HG02885 (cell line): ENCODE data around the gene NUTM2D.
"Not testable (repeated sequence)": the region's sequence is repeated elsewhere in the genome, so short reads cannot be mapped to it uniquely, and the experiment has no call there.

Experiments used
- ATAC-seq: cut with Tn5 transposase; IDR thresholded peaks from one replicate; pipeline ENCODE4 v1.9.1; 2021; ENCODE audit warnings: mild to moderate bottlenecking; ENCODE audit not compliant: unreplicated experiment, poor library complexity

Gene NUTM2D

GRCh38 chr10:87369514-87370112 lies 12.1 kb downstream of the NUTM2D start:
- ATAC-seq = not testable (repeated sequence)

GRCh38 chr10:87374091-87374490 lies 16.5 kb downstream of the NUTM2D start:
- not testable (repeated sequence) for ATAC-seq

- not testable (repeated sequence) for ATAC-seq
These were observed 21.6 kb downstream of the NUTM2D start for GRCh38 chr10:87379115-87379514.

GRCh38 chr10:87383149-87383857 lies 25.8 kb downstream of the NUTM2D start:
- not testable (repeated sequence) for ATAC-seq

- not testable (repeated sequence) for ATAC-seq
These were observed 26.7 kb downstream of the NUTM2D start for GRCh38 chr10:87384283-87384682.

GRCh38 chr10:87385762-87386360 lies 28.3 kb downstream of the NUTM2D start:
- not testable (repeated sequence) for ATAC-seq

- not testable (repeated sequence) for ATAC-seq
These were observed 33.8 kb downstream of the NUTM2D start for GRCh38 chr10:87391360-87391759.

GRCh38 chr10:87396206-87396605 lies 38.7 kb downstream of the NUTM2D start:
- not testable (repeated sequence) for ATAC-seq

GRCh38 chr10:87398436-87398835 lies 40.9 kb downstream of the NUTM2D start:
- peak; percentile 45 for ATAC-seq

GRCh38 chr10:87407516-87408467 lies 50.2 kb downstream of the NUTM2D start:
- ATAC-seq = not testable (repeated sequence)

- ATAC-seq = not testable (repeated sequence)
These were observed 56.4 kb downstream of the NUTM2D start for GRCh38 chr10:87413921-87414320.
